ENCODE results near the gene BNIP5.

The BNIP5 gene, protein sequence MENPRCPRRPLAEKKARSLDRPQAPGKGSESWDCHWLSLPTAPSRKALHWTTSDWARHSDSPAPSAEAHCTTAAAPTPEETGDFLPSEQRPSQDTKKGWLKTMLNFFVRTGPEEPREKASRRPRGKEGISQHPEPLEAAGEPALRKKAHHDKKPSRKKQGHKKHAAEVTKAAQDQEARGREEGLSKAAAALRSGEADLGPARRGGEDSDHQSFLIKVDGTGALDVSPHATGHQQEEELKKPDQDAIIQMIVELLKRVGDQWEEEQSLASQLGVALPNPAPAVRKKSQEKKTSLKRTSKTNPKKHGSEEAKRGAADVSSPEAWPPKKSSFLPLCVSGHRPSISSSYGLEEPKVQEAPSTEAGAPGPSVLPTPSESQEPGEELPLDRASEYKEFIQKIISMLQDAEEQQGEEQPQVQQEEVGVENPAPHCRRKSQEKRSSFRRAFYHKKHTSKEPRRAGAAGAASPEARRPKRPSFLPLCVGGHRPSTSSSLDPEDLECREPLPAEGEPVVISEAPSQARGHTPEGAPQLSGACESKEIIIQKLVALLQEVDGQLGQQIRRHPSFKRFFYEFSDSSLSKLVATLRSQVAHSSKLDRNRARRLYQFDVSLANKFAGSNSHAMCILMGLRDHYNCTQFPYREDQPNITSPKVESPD

DNA sequence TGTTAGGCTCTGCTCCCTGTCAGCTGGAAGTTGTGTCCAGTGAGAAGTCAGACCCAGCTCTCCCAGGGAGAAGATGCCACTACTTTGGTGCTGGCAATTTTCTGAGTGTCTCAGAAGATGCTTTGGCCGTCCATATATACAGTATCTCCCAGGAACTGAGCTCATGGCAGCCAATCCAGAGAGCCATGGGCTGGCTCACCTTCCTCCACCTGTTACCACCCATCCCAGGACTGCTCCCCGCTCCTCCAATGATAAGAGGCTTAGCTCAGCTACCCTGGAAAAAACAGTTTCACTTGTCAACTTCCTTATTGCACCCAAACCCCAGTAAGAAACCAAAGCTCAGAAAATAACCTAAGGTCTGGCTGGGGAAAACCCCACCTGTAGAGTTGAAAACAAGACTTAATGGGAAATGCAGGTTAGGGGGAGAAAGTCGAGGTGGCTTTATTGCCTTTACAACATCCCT is at the start of gene BNIP5:
Gene BNIP5 (minus strand): TSS at position 110 of the 463 bp plus-strand sequence. CDS start 6,198 bp downstream, outside the sequence.
- DNase-seq = peak in 1 of 2 donors; percentile 36

DNA sequence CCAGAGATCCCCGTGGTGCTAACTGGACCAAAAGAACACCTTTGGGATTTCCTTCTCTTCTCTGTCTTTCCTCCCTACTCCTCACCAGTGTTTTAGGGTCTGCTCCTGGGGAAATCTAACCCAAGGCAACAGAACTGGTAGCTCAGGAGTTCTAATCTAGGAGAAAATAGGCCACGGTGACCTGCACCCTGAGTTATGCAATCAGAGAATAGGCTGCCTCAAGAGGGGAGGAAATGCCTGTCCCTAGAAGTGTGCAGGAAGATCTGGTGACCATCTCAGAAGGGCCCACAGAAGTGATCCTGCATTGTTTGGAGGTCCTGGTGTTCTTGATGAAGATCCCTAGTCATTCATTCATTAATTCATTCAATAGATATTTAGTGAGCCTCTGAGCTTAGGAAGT is 47.4 kb upstream of the BNIP5 start:
- no peak for DNase-seq

DNA sequence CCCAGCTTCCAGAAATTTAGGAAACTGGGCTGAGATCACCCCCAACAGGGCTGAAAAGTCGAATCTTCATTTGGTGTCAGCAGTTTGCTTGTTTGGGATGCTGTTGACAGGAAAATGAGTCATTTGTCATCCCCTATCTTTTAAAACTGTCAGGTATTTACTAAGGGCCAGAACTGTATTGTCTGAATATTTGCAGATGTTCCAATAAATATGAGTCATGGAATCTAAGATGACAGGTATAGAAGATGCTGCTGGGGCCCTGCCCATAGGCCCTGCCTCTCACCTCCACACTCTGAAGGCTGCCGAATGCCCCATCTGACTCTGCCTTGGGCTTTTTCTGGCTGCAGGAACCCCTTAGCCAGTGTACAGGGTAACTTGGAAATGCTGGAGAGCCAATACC is 46.9 kb upstream of the BNIP5 start:
- no peak for DNase-seq

DNA sequence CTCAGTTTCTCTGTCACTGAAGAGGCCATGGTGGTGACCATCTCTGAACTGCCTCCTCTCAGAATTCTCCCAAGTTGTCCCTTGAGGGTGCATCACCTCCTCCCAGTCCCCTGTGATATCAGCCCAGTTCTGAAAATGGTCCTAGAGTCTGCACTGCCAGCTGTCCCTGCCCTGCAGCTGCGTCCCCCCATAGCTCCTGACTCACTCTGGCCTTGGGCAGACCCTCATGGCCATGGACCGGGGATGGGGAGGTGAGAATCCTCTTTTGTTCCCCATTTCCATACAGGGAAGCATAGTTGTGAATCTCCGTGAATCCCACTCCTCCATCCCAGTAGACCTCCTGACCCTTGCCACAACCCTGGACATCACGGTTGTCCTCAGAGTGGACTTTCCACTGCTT is 46.3 kb upstream of the BNIP5 start:
- DNase-seq = no peak

DNA sequence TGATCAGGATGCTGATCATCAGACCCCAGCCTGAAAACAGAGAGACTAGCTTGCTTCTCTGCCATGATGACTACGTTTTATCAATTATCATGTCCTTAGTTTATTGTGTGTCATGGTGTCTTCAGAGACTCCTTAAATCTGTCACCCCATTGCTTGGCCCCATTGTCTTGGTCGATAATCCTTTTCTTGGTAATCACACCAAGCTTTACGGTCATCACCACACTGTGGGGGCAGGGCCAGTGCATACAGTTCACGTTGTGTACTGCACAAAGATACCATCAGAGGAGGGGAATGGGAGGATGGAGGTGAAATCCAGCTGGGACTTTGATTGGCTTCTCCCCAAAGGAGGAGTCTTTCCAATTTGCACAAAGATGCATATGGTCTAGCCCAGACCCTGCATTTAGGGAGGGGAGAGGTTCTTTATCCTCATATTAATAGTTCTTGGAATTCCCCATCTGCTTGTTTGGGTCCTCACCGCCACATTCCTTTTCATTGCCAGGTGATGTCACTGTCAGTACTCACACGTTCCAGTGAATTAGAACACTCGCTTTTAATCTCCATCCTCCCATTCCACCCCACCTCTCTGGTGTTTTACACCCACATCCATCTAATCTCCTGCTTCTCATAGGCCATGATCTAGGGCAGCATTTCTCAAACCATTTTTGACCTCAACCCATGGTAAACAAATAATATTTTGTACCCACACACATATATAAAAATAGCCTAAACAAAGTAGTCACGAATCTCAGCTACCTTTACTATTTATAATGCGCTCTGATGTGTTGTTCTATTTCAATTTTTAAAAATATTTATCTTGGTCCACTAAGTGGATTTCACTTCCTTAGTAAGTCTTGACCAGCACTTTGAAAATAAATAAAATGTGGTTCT is 45.1 kb upstream of the BNIP5 start:
- DNase-seq = no peak

DNA sequence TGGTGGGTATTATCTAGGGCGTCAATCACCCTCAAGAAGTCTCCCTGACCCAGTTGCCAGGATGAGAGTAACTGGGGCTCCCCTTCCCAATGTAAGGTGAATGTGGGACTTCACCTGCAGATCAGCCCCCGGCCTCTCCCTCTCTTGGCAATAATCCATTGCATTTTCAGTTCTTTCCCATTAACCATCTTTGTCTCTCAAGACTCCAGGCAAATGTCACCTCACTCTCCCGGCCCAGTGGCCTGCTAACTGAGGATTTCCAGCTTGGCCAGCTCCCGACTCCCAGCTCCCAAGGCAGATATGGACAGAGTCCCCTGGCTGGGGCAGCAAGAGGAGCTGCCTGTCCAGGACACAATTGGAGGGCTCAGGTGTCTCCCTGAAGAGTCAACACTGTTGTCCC is 43.5 kb upstream of the BNIP5 start:
- no peak for DNase-seq

DNA sequence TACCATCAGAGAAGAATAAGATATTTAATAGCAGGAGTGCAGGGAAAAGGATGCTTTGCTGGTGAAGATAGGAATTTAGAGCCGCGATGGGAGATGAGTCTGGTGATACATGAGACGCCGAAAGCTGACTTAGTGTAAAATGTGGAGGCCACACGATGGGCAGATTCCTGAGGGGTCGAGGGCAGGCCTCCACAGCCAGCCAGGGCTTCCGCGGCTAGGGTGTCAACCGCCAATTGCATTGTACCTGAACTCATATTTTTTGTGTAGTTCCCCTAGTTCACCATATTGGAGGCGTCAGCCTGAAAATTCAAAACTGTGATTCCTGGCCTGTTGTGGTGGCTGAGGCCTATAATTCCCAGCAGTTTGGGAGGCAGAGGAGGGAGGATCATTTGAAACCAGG is 42.2 kb upstream of the BNIP5 start:
- no peak for DNase-seq

DNA sequence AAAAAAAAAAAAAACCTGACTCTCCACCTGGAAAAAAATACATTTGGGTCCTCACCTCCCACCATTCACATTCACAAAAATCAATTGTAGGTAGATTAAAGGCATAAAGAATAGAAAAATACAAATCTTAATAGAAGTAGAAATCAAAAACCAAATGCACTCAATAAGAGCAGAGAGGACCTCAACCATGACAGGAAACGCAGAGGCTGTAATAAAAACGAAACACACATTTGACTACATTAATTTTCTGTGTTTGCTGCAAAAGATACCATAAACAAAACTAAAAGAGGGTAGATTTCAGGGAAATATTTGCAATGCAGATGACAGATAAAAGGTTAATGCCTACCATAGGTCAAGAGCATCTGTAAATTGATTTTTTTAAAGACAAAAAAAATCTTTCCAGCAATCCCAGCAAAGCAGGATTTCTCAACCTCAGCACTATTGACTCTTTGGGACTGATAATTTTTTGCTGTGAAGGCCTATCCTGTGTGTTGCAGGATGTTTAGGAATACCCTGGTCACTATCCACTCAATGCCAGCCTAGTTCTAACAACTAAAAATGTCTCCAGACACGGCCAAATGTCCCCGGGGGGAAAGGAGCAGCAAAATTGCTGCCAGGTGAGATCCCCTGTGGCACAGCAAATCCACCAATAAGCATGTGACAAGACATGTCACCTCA is 41.7 kb upstream of the BNIP5 start:
- DNase-seq = no peak

DNA sequence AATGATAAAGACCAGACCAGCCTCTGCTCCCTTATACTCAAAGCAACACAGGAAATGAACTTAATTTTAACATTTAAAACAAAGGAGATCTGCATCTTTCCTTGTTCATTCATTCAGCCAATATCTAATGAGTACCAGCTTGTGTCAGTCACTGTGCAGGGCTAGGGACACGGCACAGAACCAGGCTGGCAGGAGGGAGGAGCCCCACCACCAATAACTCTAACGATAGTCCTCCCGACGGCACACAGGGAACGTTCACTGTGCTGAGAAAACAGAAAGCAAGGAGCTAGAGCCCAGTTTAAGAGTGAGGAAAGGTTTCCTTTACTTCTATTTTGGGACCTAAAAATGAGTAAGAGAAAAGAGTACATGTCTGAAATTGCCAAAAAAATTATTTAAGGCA is 40.9 kb upstream of the BNIP5 start:
- no peak for DNase-seq

DNA sequence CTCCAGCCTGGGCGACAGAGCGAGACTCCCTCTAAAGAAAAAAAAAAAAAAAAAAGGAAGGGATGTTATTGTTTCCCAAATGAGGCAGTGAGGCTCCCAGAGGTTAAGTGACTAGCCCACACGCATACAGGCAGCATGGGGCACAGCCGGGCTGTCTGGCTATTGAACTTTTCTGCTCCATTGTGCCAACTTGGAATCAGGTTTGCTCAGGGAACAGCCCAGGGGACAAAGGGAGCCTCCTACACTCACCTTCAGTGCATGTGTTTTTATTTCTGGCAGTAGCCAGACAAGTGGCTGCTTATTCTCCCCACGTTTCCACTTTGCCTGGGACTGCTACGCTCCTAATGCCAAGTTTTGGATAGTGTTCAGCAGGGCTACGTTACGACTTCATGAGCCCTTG is 40.1 kb upstream of the BNIP5 start:
- DNase-seq = no peak

DNA sequence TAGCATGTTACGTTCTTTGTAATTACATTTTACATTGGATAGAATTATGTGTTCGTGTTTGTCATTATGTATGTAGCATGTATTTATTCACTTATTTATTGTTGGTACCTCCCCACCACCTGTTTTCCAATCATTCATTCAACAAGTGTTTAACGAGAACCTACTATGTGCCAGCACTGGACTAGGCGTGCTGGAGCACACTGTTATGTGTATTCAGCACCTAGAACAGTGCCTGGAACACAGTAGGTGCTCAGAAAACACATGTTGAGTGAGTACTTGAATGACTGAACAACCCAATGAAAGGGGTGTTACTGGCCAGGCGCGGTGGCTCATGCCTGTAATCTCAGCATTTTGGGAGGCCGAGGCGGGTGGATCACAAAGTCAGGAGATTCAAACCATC is 39.5 kb upstream of the BNIP5 start:
- DNase-seq = no peak

DNA sequence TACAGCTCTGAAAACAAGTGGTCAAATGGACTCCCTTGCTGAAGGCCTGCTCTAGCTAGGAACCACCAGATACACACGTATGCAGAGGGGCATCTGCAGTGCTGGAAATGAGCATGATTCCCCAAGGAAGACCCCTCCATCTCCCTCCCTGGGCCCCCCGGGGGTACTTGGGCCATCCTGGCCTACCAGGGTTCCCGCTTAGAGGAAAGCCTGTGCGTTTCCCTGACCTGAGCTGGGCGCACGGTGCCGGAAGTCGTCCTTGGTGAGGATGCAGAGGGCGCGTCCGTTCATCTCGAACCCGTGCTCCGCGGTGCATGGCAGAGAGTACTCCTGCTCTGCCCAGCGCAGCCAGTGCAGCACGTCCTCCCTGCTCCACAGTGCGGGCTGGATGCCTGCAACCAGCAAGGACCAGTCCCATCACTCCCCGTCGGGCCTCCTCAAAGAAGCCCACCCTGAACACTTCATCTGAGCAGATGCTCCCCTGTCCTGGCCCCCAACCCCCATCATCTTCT is 39.0 kb upstream of the BNIP5 start:
- no peak for DNase-seq

DNA sequence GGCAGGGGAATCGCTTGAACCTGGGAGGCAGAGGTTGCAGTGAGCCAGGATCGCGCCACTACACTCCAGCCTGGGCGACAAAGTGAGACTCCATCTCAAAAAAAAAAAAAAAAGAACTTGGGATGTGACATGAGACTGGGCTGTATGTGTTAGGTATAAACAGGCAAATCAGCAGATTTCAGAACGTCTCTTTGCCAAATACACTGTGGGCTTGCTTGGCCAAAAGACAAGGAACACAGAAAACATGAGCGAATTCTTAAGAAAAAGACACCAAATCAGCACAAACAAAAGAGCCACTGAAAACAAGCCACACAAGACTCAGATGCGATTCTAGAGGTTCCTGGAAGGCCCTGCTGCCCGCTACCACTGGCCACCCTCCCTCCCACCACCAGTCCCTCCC is 38.3 kb upstream of the BNIP5 start:
- no peak for DNase-seq

DNA sequence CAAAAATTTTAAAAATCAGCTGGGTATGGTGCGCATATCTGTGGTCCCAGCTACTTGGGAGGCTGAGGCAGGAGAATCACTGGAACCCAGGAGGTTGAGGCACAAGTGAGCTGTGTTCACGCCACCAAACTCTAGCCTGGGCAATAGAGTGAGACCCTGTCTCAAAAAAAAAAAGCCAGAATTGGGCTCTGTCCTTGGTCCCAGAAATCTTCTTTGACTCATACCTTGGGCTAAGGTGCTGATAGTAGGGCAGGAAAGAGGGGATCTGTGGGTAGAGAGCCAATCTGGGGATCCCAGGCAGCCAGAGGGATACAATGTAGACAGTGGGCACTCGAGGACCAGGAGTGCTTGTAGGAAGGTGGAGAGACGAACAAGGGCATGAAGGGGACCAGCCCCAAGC is 37.5 kb upstream of the BNIP5 start:
- DNase-seq = no peak

DNA sequence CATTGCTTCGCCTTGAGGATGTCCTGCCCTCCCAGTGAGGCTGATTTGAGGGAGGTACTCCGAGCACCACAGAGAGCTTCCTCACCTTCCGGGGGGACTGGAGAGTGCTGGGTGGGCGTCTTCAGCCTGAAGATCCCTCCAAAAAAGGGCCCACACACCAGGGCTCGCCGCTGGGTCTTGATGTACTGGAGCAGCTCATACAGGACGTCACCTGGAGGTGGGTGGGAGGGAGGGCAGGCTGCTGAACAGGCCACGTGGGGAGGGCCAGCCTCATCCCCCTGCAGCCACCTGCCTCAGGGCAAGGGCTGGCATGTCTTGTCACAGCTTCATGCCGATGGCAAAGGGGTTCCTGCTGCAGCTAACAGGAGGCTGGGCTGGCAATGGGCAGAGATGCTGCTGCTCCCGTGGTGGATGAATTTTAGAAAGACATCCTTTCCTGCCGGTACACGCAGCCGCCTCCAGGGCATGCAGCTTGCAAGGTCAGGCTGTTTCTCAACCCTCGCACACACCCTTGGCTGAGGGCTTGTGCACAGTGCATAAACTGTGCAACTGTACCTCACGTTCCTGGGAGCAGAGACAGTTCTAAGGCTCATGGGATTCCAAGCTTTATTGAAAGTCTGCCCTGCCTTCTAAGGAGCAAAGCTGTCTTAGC is 36.8 kb upstream of the BNIP5 start:
- no peak for DNase-seq

DNA sequence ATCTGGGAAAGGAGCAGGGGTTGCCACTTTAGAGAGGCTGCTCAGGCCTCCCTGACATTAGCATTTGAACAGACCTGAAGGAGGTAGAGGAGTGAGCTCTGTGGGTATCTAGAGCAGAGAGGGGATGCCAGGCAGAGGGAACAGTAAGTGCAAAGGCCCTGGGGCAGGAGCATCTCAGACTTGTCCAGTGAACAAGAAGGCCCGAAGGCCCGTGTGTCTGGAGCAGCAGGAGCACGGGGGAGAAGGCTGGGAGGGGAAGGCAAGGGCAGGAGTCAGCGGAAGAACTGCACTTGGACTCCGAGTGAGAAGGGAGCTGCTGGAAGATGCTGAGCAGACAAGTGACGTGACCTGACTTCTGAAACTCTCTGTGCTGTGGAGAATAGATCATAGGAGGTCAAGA is 35.4 kb upstream of the BNIP5 start:
- DNase-seq = no peak

DNA sequence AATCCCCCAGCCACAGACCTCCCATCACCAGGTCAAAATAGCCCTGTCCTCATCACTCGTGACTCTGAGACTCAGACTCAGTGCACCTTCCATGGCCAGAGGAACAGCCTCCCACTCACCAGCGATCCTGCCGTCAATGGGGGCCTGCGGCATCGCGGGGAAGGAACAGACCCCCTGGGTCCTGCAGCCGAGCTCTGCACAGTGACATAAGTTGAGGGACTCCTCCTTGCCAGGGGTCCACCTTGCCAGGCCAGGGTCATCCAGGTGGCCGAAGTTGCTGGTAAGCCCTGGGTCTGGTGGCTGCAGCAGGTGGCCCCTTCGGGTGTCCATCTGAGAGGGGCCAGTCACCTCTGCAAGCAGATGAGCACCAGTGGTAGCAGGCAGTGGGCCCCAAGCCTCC is 34.5 kb upstream of the BNIP5 start:
- no peak for DNase-seq

DNA sequence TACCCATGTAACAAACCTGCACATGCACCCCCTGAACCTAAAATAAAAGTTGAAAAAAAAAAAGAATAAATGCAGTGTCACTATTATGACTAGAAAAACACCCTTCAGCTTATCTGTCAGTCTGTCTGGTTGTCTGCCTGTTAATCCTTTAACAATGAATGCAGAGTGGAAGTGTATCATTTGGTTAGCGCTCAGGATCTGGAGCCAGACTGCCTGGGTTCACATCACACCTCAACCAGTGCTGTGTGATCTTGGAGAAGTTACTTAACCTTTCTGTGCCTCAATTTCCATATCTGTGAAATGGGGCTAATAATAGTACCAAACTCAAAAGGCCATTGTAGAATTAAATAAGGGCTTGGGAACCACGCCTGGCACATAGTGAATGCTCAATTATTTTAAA is 34.0 kb upstream of the BNIP5 start:
- DNase-seq = no peak

DNA sequence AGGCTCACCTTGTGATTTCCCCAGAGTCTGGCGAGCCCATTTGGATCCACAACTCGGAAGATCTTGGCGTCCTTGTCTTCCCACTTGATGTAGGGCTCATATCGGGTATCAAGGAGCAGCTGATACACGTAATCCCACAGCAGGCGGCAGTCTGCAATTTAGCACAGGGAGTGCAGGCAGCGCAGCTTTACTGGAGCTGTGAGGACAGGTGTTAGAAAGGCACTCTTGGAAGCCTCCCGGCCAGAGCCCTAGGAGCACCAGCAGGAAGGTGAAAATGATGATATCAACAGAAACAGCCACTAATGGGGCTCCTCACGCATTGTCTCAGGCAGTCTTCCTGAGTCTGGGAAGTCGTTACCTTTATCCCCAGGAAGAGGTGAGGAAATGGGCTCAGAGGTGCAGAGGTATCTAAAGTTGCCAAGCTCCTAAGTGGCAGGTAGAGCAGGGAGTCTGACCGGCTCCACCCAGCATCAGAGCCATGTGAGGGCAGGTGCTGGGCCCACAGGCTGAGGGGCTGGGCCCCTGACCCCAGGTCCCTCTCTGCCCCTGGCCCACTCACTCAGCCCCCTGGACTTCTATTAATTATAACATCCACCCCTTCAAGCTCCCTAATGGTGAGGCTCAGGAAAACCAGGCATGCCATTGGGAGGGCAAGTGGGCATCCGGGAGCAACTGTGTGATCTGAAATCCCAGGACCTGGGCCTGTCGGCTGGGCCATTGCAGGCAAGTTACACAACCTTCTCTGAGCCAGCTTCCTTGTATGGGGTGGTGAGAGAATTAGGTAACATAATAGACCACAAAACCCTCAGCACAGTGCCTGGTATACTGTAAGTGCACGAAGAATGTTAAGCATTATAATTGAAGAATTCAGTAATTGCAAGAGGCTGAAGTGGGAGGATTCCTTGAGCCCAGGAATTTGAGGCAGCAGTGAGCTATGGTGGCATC is 32.5 kb upstream of the BNIP5 start:
- DNase-seq = peak in 1 of 2 donors; percentile 29

DNA sequence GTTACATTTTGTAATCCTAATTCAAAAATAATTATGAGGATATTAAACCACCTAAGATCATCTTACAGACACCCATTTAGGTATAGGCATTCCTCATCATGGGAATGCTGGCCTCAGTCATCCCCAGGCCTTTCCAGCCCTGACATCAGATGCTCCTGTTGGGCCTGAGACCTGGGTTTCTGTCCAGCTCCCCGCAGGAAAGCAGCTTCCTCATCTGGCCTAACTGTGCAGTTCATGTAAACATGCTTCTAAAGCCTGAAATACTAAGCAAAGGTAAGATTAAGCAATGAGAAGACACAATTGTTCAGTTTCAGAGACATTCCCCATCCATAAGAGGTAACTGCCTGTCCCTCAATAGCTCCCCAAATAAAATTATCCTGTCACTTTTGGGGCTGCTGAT is 31.7 kb upstream of the BNIP5 start:
- no peak for DNase-seq

DNA sequence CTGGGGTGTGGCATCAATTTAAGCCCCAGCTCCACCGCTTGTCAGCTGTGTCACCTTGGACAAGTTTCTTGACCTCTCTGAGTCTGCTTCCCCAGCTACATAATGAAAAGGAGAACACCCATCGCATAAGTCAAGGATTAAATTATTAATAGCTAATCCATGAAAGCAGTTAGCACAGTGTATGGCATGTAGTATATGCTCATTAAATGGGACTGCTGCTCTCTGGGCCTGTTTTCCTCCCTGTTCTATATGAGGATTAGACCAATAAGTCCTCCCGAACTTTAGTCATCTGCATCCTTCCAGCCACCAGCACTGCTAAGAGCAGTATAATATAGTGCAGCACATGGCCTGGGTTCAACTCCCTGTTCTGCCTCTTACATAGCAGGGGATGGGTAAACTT is 31.1 kb upstream of the BNIP5 start:
- DNase-seq = no peak

All from CD4-positive, alpha-beta T cell treated with Interleukin-4 for 1 hour (primary cell).